ENCODE results near the gene SP1.

- TF ChIP-seq CTCF (conservative IDR thresholded peaks at IDR 0.05; ENCODE audit: low read depth, low read length) (no peak), NFE2L2 (IDR thresholded peaks at IDR 0.05; ENCODE audit: low read depth, low read length) (no peak), RAD21 (IDR thresholded peaks at IDR 0.05; ENCODE audit: low read length) (no peak), RCOR1 (IDR thresholded peaks at IDR 0.05; ENCODE audit: insufficient replicate concordance, low read length) (no peak), RFX5 (IDR thresholded peaks at IDR 0.05; ENCODE audit: low read depth, low read length) (no peak), POLR2A (IDR thresholded peaks at IDR 0.05; ENCODE audit: low read depth, low read length) (no peak), MXI1 (IDR thresholded peaks at IDR 0.05; ENCODE audit: borderline replicate concordance, low read depth, low read length) (no peak), SMC3 (IDR thresholded peaks at IDR 0.05; ENCODE audit: low read depth, low read length) (no peak), USF2 (IDR thresholded peaks at IDR 0.05; ENCODE audit: low read depth, low read length) (no peak), CEBPB (IDR thresholded peaks at IDR 0.05; ENCODE audit: low read depth, low read length) (no peak), MAFK (IDR thresholded peaks at IDR 0.05; ENCODE audit: low read depth, low read length) (no peak)
Measured at GRCh38 chr12:53343449-53343848, 36.5 kb upstream of the SP1 start.

All from IMR-90 (cell line).